Naive thymus-derived CD8-positive, alpha-beta T cell (primary cell): ENCODE data around the gene ZFP36L1. TPM values are rescaled to one million over a fixed set of nuclear protein-coding genes. Genes with fewer than 3 reads are reported as not detected.

Source experiments
- ATAC-seq, 2 donors: fragments of 150-1000 bp; cut with Tn5 transposase in 1 of 2; sonication (Bioruptor Pico), chemical (Tn5 transposase) in 1 of 2; 1 replicate in 1 of 2; 2 replicates in 1 of 2; pipeline ENCODE4 v1.10.0; 2021; ENCODE audit warnings: mild to moderate bottlenecking in 2 of 2, moderate library complexity in 2 of 2
- POLR2A ChIA-PET: fragments of 350-600 bp; sonication (Branson Sonifier 250); formaldehyde crosslinking; loops from one replicate; lab custom pipeline; 2021; ENCODE audit warnings: antibody characterized with exemption; lab: Charles Lee
- DNase-seq, 10 donors: peaks; one replicate each; pipeline versions ENCODE4 v3.0.0 to v3.0.0-alpha.2; 2020 to 2022
- H3K27ac Mint-ChIP-seq, 10 donors: one replicate each; pipeline ENCODE4 v1.8.0; 2020 to 2022; ENCODE audit warnings: mild to moderate bottlenecking in 10 of 10, mixed read lengths in 10 of 10, moderate library complexity in 4 of 10, inconsistent platforms in 1 of 10
- H3K27me3 Mint-ChIP-seq, 5 donors: one replicate each; pipeline ENCODE4 v1.8.0; 2021 to 2022; ENCODE audit warnings: mixed read lengths in 5 of 5
- H3K36me3 Mint-ChIP-seq, 3 donors: one replicate each; pipeline ENCODE4 v1.8.0; 2020 to 2022; ENCODE audit warnings: mixed read lengths in 3 of 3, mild to moderate bottlenecking in 2 of 3, inconsistent platforms in 1 of 3
- H3K4me1 Mint-ChIP-seq, 4 donors: one replicate each; pipeline ENCODE4 v1.8.0; 2021 to 2022; ENCODE audit warnings: mixed read lengths in 4 of 4
- H3K4me3 Mint-ChIP-seq, 10 donors: one replicate each; pipeline ENCODE4 v1.8.0; 2020 to 2022; ENCODE audit warnings: mild to moderate bottlenecking in 10 of 10, mixed read lengths in 10 of 10, moderate library complexity in 6 of 10, inconsistent platforms in 1 of 10
- H3K9me3 Mint-ChIP-seq, 9 donors: one replicate each; pipeline ENCODE4 v1.8.0; 2020 to 2022; ENCODE audit warnings: mixed read lengths in 9 of 9, mild to moderate bottlenecking in 3 of 9, inconsistent platforms in 1 of 9, moderate library complexity in 1 of 9
- polyA plus RNA-seq, 3 donors: library from polyadenylated mRNA; unstranded; fragments of 300-500 nt; fragmentation: Illumina TruSeq; gene quantifications; one replicate each; pipeline ENCODE4 v1.2.3, GENCODE V29; 2021
- total RNA-seq, 8 experiments: library from RNA in 2 of 8; stranded (reverse) in 2 of 8; gene quantifications; one replicate each; pipeline ENCODE4 v1.2.3 and lab custom pipeline; 2021 to 2026

Gene ZFP36L1
- total and polyA plus RNA-seq, 5 experiments from 2014 or later, result 122 to 222 (median 142) TPM

- peak overlapping the region in 9 of 10 donors; percentile 25 to 91 (median 81) for H3K27ac Mint-ChIP-seq
- POLR2A ChIA-PET, result interaction anchor here (0.6 to 26.2 kb wide), 7 partner anchors 8 to 523 kb away, joined by 3 to 1375 read pairs (median 3); partner anchors contain the start of gene ZFP36L1
These were observed 13.8 kb upstream of the ZFP36L1 start for GRCh38 chr14:68806526-68807147.

GRCh38 chr14:68805414-68805813 lies 12.5 kb upstream of the ZFP36L1 start:
- DNase-seq (no peak), ATAC-seq (no peak)
- no peaks in the 10 kb centered on the region for H3K27me3 Mint-ChIP-seq
- peaks cover 0 to 12% (median 8%) of the 10 kb centered on the region in 9 donors for H3K9me3 Mint-ChIP-seq
- H3K4me3 Mint-ChIP-seq, result peak overlapping the region in 1 of 10 donors; percentile 68
- POLR2A ChIA-PET, result interaction anchor here (8.5 to 26.2 kb wide), 2 partner anchors 9 to 13 kb away, joined by 89 to 1375 read pairs; partner anchors contain the start of gene ZFP36L1
- peaks cover 20 to 59% (median 35%) of the 10 kb centered on the region in 4 donors for H3K4me1 Mint-ChIP-seq
- H3K36me3 Mint-ChIP-seq, result peaks cover 3 to 12% (median 8%) of the 10 kb centered on the region in 3 donors
- peak overlapping the region in 3 of 10 donors; percentile 14 to 86 (median 33) for H3K27ac Mint-ChIP-seq

More at GRCh38 chr14:68806526-68807147, 13.8 kb upstream of the ZFP36L1 start:
- Mint-ChIP-seq H3K27me3 (no peaks in the 10 kb centered on the region), H3K36me3 (peaks cover 2 to 9% (median 5%) of the 10 kb centered on the region in 3 donors), H3K9me3 (peaks cover 0 to 8% (median 4%) of the 10 kb centered on the region in 9 donors), H3K4me1 (peaks cover 18 to 62% (median 38%) of the 10 kb centered on the region in 4 donors), H3K4me3 (peak overlapping the region in 6 of 10 donors; percentile 38 to 60 (median 45))
- no peak for DNase-seq
- peak; percentile 16 to 63 for ATAC-seq

GRCh38 chr14:68801631-68802030 lies 8.8 kb upstream of the ZFP36L1 start:
- Mint-ChIP-seq H3K4me3 (no peak overlapping the region), H3K27me3 (no peaks in the 10 kb centered on the region), H3K27ac (peak overlapping the region in 2 of 10 donors; percentile 50 to 74), H3K36me3 (peaks cover 3 to 12% (median 8%) of the 10 kb centered on the region in 3 donors), H3K9me3 (peaks cover 0 to 12% (median 9%) of the 10 kb centered on the region in 9 donors), H3K4me1 (peaks cover 12 to 60% (median 39%) of the 10 kb centered on the region in 4 donors)
- POLR2A ChIA-PET, result interaction anchor here (0.7 to 26.2 kb wide), 3 partner anchors 9 to 578 kb away, joined by 4 to 1375 read pairs (median 89); partner anchors contain the start of gene ZFP36L1
- ATAC-seq (no peak), DNase-seq (no peak)

GRCh38 chr14:68800953-68801352 lies 8.1 kb upstream of the ZFP36L1 start:
- Mint-ChIP-seq H3K36me3 (peaks cover 3 to 12% (median 8%) of the 10 kb centered on the region in 3 donors), H3K4me1 (peaks cover 8 to 63% (median 40%) of the 10 kb centered on the region in 4 donors), H3K4me3 (no peak overlapping the region), H3K9me3 (peaks cover 0 to 12% (median 9%) of the 10 kb centered on the region in 9 donors), H3K27me3 (no peaks in the 10 kb centered on the region), H3K27ac (no peak overlapping the region)
- ATAC-seq (no peak), DNase-seq (no peak)
- POLR2A ChIA-PET, result interaction anchor here (0.7 to 26.2 kb wide), 4 partner anchors 9 to 578 kb away, joined by 3 to 1375 read pairs (median 46); partner anchors contain the start of gene ZFP36L1

GRCh38 chr14:68800390-68800789 lies 7.5 kb upstream of the ZFP36L1 start:
- Mint-ChIP-seq H3K4me3 (no peak overlapping the region), H3K27me3 (no peaks in the 10 kb centered on the region), H3K27ac (peak overlapping the region in 4 of 10 donors; percentile 6 to 74 (median 24)), H3K9me3 (peaks cover 0 to 12% (median 9%) of the 10 kb centered on the region in 9 donors), H3K4me1 (peaks cover 6 to 57% (median 37%) of the 10 kb centered on the region in 4 donors), H3K36me3 (peaks cover 3 to 12% (median 8%) of the 10 kb centered on the region in 3 donors)
- ATAC-seq (no peak), DNase-seq (peak in 2 of 10 donors; percentile 18 to 19)
- POLR2A ChIA-PET, result interaction anchor here (0.9 to 26.2 kb wide), 3 partner anchors 8 to 14 kb away, joined by 3 to 1375 read pairs (median 89); partner anchors contain the start of gene ZFP36L1

- no peak for ATAC-seq
- Mint-ChIP-seq H3K4me1 (peaks cover 11 to 51% (median 42%) of the 10 kb centered on the region in 4 donors), H3K27me3 (no peaks in the 10 kb centered on the region)
These were observed 5.8 kb upstream of the ZFP36L1 start for GRCh38 chr14:68798621-68799020.

GRCh38 chr14:68797121-68797670 lies 4.3 kb upstream of the ZFP36L1 start:
- DNase-seq (peak in 1 of 10 donors; percentile 10), ATAC-seq (no peak)
- peaks cover 11 to 51% (median 42%) of the 10 kb centered on the region in 4 donors for H3K4me1 Mint-ChIP-seq
- H3K27ac Mint-ChIP-seq, result peak overlapping the region; percentile 94 to 100 (median 99)
- H3K9me3 Mint-ChIP-seq, result peaks cover 0 to 10% (median 8%) of the 10 kb centered on the region in 9 donors
- POLR2A ChIA-PET, result interaction anchor here (1.0 to 15.3 kb wide), 5 partner anchors 9 to 290 kb away, joined by 3 to 1375 read pairs (median 30); no protein-coding TSS in a partner anchor
- H3K27me3 Mint-ChIP-seq, result peaks cover 0 to 1% (median 0%) of the 10 kb centered on the region in 5 donors
- H3K36me3 Mint-ChIP-seq, result peaks cover 10 to 13% (median 11%) of the 10 kb centered on the region in 3 donors
- H3K4me3 Mint-ChIP-seq, result peak overlapping the region; percentile 86 to 100 (median 92)

More at GRCh38 chr14:68798621-68799020, 5.8 kb upstream of the ZFP36L1 start:
- peaks cover 0 to 12% (median 9%) of the 10 kb centered on the region in 9 donors for H3K9me3 Mint-ChIP-seq
- no peak for DNase-seq
- H3K27ac Mint-ChIP-seq, result peak overlapping the region in 5 of 10 donors; percentile 28 to 99 (median 42)
- H3K36me3 Mint-ChIP-seq, result peaks cover 3 to 9% (median 8%) of the 10 kb centered on the region in 3 donors
- POLR2A ChIA-PET, result interaction anchor here (0.6 to 15.3 kb wide), 4 partner anchors 9 to 291 kb away, joined by 4 to 1375 read pairs (median 6); no protein-coding TSS in a partner anchor
- H3K4me3 Mint-ChIP-seq, result peak overlapping the region in 1 of 10 donors; percentile 29

GRCh38 chr14:68796418-68797101 lies 3.7 kb upstream of the ZFP36L1 start:
- ATAC-seq, result no peak
- H3K36me3 Mint-ChIP-seq, result peaks cover 4 to 9% (median 8%) of the 10 kb centered on the region in 3 donors
- H3K27me3 Mint-ChIP-seq, result peaks cover 0 to 2% (median 0%) of the 10 kb centered on the region in 5 donors
- H3K4me3 Mint-ChIP-seq, result peak overlapping the region; percentile 86 to 100 (median 92)
- H3K4me1 Mint-ChIP-seq, result peaks cover 10 to 46% (median 37%) of the 10 kb centered on the region in 4 donors
- peak in 1 of 10 donors; percentile 43 for DNase-seq
- peaks cover 0 to 5% (median 2%) of the 10 kb centered on the region in 9 donors for H3K9me3 Mint-ChIP-seq
- POLR2A ChIA-PET, result interaction anchor here (1.0 to 15.3 kb wide), 10 partner anchors 9 to 554 kb away, joined by 3 to 1375 read pairs (median 19); no protein-coding TSS in a partner anchor
- peak overlapping the region; percentile 94 to 100 (median 99) for H3K27ac Mint-ChIP-seq

- H3K27ac Mint-ChIP-seq, result peak overlapping the region; percentile 94 to 100 (median 99)
- POLR2A ChIA-PET, result interaction anchor here (0.8 to 15.3 kb wide), 23 partner anchors 8 to 585 kb away, joined by 3 to 1375 read pairs (median 4); no protein-coding TSS in a partner anchor
- peaks cover 8 to 45% (median 34%) of the 10 kb centered on the region in 4 donors for H3K4me1 Mint-ChIP-seq
- peaks cover 0 to 2% (median 0%) of the 10 kb centered on the region in 9 donors for H3K9me3 Mint-ChIP-seq
- DNase-seq (peak; percentile 73 to 91 (median 82)), ATAC-seq (peak; percentile 39 to 56)
- H3K27me3 Mint-ChIP-seq, result peaks cover 0 to 2% (median 0%) of the 10 kb centered on the region in 5 donors
- H3K36me3 Mint-ChIP-seq, result peaks cover 4 to 16% (median 14%) of the 10 kb centered on the region in 3 donors
- peak overlapping the region; percentile 86 to 100 (median 92) for H3K4me3 Mint-ChIP-seq
These were observed 2.9 kb upstream of the ZFP36L1 start for GRCh38 chr14:68795597-68796417.

- peaks cover 12 to 24% (median 19%) of the 10 kb centered on the region in 3 donors for H3K36me3 Mint-ChIP-seq
- peaks cover 0 to 2% (median 0%) of the 10 kb centered on the region in 5 donors for H3K27me3 Mint-ChIP-seq
- ATAC-seq (no peak), DNase-seq (peak in 5 of 10 donors; percentile 29 to 76 (median 51))
- H3K4me3 Mint-ChIP-seq, result peak overlapping the region; percentile 86 to 100 (median 92)
- H3K27ac Mint-ChIP-seq, result peak overlapping the region; percentile 94 to 100 (median 99)
- H3K9me3 Mint-ChIP-seq, result no peaks in the 10 kb centered on the region
- POLR2A ChIA-PET, result interaction anchor here (0.8 to 15.3 kb wide), 22 partner anchors 7 to 584 kb away, joined by 3 to 1375 read pairs (median 4); no protein-coding TSS in a partner anchor
- peaks cover 11 to 47% (median 30%) of the 10 kb centered on the region in 4 donors for H3K4me1 Mint-ChIP-seq
These were observed 2.2 kb upstream of the ZFP36L1 start for GRCh38 chr14:68794851-68795596.
